Measurements from ENCODE around the gene ARPC1A.
"Not testable (repeated sequence)": the region's sequence is repeated elsewhere in the genome, so short reads cannot be mapped to it uniquely, and the experiment has no call there.

ARPC1A gene

DNA sequence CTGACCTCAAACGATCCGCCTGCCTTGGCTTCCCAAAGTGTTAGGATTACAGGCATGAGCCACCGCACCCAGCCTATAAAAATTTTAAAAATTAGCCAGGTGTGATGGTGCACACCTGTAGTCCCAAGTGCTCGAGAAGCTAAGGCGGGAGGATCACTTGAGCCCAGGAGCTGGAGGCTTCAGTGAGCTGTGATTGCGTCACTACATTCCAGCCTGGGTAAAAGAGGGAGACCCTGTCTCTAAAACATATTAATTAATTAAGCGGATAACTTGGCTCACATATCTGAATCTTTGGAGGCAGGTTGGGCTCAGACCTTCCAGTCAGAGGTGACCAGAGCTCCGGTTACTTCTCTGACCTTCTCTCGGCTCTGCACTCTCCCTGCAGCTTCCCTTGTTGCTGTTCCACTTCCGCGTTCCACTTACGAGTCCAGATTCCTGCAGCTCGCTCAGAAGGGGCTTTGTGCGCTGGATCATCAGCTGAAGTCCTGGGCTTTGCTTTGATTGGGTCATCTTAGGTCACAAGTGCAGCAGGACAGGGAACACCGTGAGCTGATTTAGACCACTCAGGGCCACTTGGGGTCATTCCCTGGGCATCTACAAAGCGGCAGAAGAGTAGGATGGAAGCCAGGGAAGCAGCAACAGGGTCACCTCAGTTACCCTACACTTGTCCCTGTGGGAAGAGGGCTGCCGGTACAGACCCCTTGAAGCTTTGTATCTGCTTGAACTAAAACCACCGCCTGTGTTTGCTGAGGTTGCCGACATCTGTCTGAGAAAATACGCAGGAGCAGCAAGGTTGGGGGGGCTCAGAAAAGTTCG is 46.8 kb downstream of the ARPC1A start:
- no peak for DNase-seq

DNA sequence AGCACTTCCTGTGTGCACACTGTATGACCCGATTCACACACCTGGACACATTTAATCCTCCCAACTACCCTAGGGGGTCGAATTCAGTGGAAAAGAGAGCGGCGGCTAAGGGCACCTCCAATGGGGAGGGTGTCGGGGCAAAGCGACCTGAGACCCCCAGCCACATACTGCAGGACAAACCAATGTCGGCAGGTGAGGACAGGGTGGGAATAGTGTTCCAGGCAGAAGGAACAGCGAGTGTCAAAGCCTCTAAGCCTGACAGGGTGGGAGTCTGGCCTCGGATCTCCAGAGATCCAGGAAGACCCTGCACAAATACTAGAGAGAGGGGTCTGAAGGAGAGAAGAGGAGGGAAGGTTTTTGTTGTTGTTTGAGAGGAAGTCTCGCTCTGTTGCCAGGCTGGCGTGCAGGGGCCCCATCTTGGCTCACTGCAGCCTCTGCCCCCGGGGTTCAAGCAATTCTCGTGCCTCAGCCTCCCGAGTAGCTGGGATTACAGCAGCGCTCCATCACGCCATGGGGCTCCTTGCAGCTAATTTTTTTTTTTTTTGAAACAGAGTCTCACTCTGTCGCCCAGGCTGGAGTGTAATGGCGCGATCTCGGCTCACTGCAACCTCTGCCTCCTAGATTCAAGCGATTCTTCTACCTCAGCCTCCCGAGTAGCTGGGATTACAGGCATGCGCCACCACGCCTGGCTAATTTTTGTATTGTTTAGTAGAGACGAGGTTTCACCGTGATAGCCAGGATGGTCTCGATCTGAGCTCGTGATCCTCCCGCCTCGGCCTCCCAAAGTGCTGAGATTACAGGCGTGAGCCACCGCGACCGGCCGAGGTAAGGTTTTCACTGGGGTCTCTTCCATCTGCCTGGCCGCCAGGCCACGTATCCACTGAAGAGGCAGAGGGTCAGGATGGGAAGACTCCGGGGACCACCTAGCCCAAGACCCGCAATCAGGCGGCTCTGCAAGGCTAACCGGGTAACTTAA is 47.7 kb downstream of the ARPC1A start:
- no peak for DNase-seq

DNA sequence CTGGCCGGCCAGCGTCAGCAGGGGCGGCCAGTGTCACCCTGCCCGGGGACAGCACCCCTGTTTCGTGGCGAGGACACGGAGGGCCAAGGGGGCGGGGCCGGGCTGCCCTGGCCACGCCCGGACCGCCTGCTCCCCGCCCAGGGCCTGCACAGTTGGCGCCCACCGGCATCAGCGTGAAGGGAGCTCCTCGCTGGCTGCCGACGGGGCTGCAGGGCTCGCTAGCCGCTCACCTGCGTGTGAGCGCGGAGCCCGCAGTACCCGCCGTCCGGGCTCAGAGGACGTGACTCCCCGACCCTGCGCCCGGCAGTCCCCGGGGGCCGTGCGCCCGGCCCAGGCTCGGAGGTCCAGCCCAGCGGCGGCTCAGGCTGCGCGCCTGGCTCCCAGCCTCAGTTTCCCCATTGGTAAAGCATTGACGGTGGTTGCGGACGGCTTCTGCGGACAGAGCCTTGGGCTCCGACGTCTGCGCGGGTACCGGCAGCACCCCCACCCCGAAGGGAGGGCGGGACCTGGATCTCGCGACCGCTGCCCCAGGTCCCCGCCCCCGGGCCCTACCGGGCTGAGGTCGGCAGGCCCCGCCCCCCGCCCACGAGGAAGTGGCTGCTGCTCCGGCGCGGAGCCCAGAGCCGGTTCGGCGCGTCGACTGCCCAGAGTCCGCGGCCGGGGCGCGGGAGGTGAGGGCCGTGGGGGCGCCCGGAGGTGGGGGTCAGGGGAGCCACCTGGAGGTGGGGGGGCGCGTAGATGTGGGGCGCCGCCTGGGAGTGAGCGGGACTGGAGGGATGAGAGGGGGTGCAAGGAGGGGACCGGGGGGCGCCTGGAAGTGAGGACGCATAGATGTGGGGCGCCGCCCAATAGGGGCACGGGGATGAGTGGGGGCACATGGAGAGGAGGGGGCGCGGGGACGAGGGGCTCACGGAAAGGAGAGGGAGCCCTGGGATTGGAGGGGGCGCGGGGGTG is 48.7 kb downstream of the ARPC1A start, which contains the start of gene ARPC1B:
TSS of gene ARPC1B (plus strand) at position 620 of the 954 bp plus-strand sequence. CDS start 10,985 bp downstream, outside the sequence.
- DNase-seq = peak; percentile 85

DNA sequence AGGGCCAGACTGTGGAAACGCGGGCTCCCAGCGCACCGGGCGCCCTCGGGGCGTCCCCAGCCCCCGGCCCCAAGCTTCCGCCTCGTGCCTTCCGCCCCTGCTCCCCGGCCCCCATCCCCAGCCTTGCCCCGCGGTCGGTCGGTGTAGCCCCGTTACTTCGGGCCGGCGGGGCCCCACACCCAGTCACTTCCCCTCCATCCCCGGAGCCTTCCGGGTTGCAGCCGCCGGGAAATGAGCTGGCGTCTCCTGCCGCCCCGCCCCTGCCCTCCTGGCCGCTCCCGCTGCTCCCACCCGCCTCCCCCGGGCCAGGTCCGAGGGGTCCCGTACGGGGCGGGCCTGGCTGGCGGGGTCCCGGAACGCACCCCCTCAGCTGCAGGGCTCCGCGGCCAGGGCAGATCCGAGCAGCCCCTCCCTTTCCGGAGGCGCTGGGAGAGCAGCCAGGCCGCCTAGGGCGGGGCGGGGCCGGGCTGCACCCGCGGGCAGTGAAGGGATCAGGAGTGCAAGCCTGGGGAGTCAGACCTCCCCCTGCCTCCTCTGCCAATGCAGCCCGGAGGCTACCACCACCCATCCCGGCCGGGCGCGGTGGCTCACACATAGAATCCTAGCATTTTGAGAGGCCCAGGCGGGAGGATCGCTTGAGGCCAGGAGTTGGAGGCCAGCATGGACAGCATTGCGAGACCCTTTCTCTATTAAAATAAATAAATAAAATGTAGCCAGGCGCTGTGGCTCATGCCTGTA is 49.5 kb downstream of the ARPC1A start:
- peak; percentile 74 for DNase-seq

DNA sequence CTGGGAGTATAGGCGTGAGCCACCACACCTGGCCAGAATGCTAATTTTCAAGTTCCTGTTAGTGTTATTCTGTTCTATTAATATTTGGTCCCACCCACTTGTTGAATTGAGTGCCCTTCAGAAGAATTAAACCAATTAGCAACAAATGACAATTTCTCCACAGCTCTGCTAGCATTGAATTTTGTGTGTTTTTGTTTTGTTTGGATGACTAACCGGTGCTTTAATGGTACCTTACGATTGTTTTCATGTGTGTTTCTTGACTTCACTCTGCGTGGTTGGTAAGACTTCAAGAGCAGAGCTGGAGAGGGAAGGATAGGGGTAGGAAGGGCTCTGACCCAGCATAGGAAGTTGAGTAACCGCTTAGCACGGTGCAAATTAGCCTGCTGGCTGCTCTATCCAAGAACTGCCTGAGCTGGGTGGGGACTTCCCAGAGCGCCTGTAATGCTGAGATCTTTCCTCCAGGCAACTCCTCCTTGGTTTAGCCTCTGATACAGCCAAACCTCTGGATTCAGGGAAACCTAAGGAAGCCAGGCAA is 53.4 kb downstream of the ARPC1A start:
- DNase-seq = peak; percentile 56

DNA sequence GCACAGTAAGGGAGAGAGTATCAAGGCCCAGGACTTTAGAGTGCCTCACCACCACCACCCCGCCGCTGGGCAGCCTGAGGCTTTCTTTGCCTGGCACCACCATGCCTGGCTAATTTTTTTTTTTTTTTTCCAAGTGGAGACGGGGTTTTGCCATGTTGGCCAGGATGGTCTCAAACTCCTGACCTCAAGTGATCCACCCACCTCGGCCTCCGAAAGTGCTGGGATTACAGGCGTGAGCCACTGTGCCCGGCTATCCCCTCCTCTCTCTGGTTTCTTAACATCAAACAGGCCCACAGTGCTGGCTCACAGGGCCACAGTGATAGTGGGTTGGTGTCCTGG is 54.0 kb downstream of the ARPC1A start:
- not testable (repeated sequence) for DNase-seq

DNA sequence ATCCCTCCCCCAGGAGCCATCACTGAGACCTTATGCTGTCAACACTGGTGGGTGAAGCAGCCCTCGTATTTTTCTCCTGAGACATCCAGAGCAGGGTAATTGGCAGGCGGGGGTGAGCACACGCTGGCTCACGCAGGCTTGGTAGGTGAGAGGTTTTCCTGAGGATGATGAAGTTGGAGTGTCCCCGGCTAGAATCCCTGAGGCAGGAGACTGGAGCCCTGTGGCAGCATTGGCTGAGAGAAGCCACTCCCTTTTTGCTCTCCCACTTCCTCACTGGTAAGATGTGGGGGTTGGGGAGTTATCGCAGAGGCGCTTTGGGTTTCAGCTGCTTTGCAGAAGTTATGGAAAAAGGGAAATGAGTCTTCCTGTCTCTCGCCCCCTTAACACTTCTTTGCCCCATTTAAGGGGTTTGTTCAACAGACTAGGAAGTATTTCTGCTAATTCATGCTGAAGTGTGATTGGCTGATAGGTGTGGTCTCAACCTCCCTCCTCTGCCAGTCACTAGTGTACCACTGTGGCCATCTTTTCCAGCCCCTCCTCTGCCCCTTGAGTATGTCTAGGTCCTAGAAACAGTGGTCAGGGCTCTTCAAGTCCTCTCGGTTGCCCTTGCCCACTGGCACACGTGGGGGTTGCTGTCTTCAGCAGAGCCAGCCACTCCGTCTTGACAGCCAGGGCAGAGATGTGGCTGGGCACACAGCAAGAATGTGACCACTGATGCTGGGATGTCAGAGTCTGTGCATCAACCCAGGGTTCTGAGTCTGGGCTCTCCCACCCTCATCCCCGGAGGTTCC is 54.5 kb downstream of the ARPC1A start:
- peak; percentile 40 for DNase-seq

DNA sequence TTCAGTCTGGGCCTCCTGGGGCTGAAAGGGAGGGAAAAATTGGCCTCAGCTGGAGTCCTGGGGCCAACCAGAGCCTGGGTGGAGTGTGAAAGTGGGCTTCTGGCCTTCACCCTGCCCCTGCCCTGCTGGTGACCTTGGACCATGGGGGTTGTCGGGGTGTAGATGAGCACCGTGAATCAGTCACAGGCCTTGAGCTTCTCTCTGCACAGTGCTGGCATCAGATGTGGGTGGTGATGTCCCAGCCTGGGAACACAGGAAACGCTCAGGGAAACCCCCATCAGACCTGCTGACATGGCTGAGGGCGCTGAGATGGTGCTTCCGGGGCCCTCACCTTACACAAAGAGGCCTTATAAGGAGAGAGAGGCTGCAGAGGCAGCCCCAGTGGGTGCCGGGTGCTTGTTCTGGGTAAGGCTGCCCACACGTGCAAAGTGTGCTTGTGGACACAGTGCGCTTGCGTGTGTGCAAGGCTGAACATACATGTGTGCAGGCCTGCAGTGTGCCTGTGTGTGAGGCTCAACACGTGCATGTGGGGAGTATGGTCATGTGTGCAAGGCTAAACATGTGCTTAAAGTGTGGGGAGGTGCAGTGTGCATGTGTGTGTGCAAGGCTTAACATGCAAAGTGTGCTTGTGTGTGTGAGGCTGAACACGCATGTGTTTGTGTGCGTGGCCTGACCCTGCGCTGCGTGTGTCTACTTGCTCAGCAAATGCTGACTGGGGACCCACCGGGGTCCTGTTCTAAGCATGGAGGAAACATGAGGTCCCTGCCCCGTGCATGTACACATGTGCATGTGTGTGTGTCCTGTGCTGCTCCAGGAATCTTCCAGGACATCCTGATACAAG is 55.3 kb downstream of the ARPC1A start:
- DNase-seq = peak; percentile 84

DNA sequence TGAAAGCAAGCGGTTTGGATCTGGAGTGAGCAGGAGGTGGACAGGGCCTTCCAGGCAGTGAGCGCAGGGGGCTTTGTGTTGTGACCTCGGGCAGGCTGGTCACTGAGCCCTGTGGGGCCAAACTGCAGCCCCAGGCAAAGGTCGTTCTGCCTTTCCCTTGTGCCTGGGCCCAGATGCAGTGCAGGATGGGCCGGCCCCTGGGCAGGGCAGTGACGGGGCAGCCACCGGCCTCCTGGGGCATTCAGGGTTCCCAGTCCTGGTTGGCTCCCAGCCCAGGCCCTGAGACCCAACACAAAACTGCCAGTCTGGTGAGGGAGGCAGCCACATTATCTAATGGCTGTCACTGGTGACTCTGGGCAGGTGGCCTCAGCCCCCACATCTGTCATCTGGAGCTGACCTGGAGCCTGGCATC is 56.0 kb downstream of the ARPC1A start:
- DNase-seq = no peak

DNA sequence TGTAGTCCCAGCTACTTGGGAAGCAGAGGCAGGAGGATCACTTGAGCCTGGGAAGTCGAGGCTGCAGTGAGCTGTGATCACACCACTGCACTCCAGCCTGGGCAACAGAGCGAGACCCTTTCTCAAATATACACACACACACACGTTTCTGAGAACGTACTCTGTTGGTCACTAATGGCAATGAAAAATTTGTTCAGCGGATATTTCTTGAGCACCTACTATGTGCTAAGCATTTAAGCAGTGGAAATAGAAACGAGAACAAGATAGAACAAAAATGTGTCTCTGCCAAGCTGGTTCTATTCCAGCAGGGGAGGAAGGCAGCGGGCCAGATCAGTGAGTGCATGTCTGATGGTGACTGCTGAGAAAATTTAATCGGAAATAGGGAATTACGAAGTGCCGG is 57.5 kb downstream of the ARPC1A start:
- DNase-seq = no peak

DNA sequence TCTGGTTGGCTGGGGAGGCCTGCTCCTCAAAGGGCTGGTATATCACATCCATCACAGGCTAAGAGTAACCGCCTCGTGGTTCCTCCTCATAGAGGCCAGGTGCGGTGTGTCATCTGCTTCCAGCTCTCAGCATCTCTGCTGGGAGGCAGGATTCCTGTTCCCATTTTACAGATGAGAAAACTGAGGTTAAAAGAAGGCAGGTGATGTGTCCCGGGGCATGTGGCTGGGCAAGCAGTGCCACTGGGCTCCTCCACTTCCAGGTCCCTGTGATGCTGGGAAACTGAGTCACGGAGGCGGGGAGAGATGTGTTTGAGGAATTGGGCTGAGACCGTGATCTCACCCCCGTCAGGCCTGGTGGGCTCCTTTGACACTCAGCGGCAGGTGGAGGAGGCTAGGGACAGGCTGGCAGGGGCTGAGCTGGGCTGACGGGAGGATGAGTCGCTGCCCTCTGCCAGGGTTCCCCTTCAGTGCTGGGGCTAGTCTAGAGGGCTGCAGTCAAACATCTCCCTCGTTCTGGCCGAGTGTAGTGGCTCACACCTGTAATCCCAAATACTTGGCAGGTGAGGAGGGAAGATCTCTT is 58.2 kb downstream of the ARPC1A start:
- no peak for DNase-seq

DNA sequence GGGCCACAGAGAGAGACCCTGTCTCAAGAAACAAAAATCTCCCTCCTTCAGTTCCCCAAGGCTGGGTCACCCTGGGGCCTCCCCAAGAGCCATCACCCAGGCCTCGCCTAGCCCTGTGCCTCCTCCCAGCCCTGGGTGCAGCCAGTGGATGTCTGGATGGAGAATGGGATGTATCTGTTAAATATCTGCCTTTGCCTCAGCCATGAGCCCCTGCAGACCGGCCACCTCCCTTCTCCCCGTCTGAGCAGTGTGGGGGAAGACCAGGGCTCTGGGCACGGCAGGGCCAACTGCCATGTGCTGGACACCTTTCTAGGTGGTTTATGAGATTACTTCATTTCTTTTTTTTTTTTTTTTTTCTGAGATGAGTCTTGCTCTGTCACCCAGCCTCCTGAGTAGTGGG is 58.8 kb downstream of the ARPC1A start:
- DNase-seq = no peak

DNA sequence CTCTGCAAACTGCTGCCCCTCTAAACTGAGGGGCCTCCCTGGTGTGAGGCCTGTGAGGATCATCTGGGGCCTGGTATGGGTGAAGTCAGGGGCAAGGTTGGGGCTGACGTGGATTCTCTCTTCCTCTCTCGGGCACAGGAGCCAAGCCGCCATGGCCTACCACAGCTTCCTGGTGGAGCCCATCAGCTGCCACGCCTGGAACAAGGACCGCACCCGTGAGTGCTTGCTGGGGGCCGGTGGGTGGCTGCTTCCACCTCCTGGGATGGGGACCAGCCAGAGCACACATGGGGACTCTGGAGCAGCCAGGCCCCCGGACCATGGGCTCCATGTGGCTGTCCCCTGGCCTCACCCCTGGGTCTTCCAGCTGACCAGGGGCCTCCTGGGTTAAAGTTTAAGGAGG is 59.9 kb downstream of the ARPC1A start:
- DNase-seq = no peak

DNA sequence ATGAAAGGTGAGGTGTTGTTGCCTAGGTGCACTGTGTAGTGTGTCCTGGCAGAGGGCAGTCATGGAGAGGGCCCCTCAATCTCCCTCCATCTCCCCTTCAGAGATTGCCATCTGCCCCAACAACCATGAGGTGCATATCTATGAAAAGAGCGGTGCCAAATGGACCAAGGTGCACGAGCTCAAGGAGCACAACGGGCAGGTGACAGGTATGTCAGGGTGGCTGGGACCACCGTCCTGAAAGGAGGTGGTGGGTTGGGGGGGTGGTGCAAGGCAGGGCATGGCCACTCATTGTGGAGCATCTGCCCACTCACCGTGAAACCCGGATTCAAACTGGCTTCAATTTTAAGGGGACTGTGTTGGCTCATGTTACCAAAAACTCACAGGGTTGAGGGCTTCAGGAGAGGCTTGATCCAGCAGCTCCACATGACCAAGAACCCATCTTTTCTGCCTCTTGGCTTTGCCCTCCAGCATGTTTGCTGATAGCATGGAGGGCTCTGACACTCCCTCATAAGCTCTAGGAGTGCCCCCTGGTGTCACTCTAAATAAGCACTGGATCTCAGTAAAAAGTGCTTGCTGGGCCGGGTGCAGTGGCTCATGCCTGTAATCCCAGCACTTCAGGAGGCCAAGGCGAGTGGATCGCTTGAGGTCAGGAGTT is 61.0 kb downstream of the ARPC1A start:
- DNase-seq = no peak

DNA sequence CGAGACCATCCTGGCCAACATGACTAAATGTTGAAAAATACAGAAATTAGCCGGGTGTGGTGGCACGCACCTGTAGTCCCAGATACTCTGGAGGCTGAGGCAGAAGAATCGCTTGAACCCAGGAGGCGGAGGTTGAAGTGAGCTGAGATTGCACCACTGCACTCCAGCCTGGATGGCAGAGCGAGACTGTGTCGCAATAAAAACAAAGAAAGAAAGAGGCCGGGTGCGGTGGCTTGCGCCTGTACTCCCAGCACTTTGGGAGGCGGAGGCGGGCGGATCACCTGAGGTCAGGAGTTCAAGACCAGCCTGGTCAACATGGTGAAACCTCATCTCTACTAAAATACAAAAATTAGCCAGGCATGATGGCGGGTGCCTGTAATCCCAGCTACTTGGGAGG is 61.5 kb downstream of the ARPC1A start:
- not testable (repeated sequence) for DNase-seq

DNA sequence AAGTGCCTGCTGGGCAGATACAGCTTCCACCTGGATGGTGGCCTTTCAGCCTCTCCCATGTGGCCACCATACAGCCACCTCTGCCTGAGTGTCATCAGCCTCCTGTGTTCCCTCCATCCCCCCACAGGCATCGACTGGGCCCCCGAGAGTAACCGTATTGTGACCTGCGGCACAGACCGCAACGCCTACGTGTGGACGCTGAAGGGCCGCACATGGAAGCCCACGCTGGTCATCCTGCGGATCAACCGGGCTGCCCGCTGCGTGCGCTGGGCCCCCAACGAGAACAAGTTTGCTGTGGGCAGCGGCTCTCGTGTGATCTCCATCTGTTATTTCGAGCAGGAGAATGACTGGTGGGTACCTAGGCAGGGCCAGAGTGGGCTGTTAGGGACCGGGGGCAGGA is 62.2 kb downstream of the ARPC1A start:
- DNase-seq = no peak

DNA sequence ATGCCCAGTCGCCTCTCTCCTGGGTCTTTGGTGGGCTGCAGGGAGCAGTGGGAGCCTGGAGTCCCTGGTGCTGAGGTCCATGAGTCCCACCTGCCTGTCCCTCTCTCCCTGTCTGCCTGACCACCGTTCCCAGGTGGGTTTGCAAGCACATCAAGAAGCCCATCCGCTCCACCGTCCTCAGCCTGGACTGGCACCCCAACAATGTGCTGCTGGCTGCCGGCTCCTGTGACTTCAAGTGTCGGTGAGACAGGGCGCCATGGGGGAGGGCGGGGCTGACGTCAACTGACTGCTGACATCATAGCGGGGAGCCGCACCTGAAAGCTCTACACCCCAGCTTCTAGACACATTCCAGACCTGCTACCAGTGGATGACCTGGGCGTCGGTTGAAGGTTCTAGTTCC is 64.1 kb downstream of the ARPC1A start:
- DNase-seq = no peak

DNA sequence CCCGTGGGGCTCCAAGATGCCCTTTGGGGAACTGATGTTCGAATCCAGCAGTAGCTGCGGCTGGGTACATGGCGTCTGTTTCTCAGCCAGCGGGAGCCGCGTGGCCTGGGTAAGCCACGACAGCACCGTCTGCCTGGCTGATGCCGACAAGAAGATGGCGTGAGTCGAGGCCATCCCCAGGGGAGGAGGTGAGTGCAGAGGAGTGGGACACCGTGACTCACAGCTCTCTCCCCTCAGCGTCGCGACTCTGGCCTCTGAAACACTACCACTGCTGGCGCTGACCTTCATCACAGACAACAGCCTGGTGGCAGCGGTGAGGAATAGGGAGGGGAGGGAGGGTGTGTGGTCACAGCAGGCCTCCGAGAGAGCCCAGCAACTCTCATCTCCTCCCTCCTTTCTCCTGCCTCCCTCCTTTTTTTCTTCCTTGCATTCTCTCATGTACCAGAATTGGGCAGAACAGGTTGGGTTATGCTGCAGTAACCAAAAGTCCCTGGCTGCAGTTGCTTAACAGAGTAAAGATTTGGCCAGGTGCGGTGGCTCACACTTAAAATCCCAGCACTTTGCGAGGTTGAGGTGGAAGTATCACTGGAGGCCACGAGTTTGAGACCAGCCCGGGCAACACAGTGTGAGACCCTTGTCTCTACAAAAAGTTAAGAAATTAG is 65.4 kb downstream of the ARPC1A start:
- no peak for DNase-seq

Measured in activated T-cell treated with anti-CD3 and anti-CD28 coated beads, Interleukin-2, amount 50 U/mL, for 1 hour (primary cell).